Activated CD8-positive, alpha-beta T cell treated with anti-CD3 and anti-CD28 coated beads for 36 hours (primary cell): Measurements from ENCODE around the gene ZBTB22. TPM values are rescaled to one million over a fixed set of nuclear protein-coding genes. Genes with fewer than 3 reads are reported as not detected.
"Not testable (repeated sequence)": the region's sequence is repeated elsewhere in the genome, so short reads cannot be mapped to it uniquely, and the experiment has no call there.

Experiments
- ATAC-seq: fragments of 200-7000 bp; cut with Tn5 transposase; one replicate; pipeline ENCODE4 v1.10.0; 2021; ENCODE audit warnings: mild to moderate bottlenecking, moderate library complexity
- CTCF ChIA-PET: fragments of 350-600 bp; sonication (Branson Sonifier 250); formaldehyde crosslinking; loops from one replicate; lab custom pipeline; 2021; ENCODE audit warnings: antibody characterized with exemption; lab: Charles Lee
- POLR2A ChIA-PET: fragments of 350-600 bp; sonication (Branson Sonifier 250); formaldehyde crosslinking; loops from one replicate; lab custom pipeline; 2021; ENCODE audit warnings: antibody characterized with exemption; lab: Charles Lee
- DNase-seq: peaks from one replicate; pipeline ENCODE4 v3.0.0-alpha.2; 2020
- H3K27ac Mint-ChIP-seq: one replicate; pipeline ENCODE4 v1.8.0; 2021; ENCODE audit warnings: mild to moderate bottlenecking, mixed read lengths
- H3K27me3 Mint-ChIP-seq: one replicate; pipeline ENCODE4 v1.8.0; 2021; ENCODE audit warnings: mixed read lengths
- H3K36me3 Mint-ChIP-seq: one replicate; pipeline ENCODE4 v1.8.0; 2021; ENCODE audit warnings: low read depth, mixed read lengths
- H3K4me1 Mint-ChIP-seq: one replicate; pipeline ENCODE4 v1.8.0; 2021; ENCODE audit warnings: low read depth, mixed read lengths
- H3K4me3 Mint-ChIP-seq: one replicate; pipeline ENCODE4 v1.8.0; 2021; ENCODE audit warnings: mild to moderate bottlenecking, moderate library complexity, mixed read lengths
- H3K9me3 Mint-ChIP-seq: one replicate; pipeline ENCODE4 v1.8.0; 2021; ENCODE audit warnings: mixed read lengths
- intact Hi-C: fragments of 100-400 bp; cut with micrococcal nuclease; formaldehyde crosslinking; loops from one replicate; pipeline ENCODE4 v1.10.0; 2022
- total RNA-seq, 2 experiments: library from RNA; stranded (reverse); gene quantifications; one replicate each; pipeline ENCODE4 v1.2.3, GENCODE V29; 2021
- TF ChIP-seq, protein P1 (sequence below): fragments of 200-600 bp; IDR thresholded peaks from one replicate; pipeline ENCODE4 v1.8.0; 2022; ENCODE audit warnings: antibody characterized with exemption, mild to moderate bottlenecking

The ZBTB22 gene
- total RNA-seq, 2 experiments from 2014 or later = 7.2 to 7.5 TPM

DNA sequence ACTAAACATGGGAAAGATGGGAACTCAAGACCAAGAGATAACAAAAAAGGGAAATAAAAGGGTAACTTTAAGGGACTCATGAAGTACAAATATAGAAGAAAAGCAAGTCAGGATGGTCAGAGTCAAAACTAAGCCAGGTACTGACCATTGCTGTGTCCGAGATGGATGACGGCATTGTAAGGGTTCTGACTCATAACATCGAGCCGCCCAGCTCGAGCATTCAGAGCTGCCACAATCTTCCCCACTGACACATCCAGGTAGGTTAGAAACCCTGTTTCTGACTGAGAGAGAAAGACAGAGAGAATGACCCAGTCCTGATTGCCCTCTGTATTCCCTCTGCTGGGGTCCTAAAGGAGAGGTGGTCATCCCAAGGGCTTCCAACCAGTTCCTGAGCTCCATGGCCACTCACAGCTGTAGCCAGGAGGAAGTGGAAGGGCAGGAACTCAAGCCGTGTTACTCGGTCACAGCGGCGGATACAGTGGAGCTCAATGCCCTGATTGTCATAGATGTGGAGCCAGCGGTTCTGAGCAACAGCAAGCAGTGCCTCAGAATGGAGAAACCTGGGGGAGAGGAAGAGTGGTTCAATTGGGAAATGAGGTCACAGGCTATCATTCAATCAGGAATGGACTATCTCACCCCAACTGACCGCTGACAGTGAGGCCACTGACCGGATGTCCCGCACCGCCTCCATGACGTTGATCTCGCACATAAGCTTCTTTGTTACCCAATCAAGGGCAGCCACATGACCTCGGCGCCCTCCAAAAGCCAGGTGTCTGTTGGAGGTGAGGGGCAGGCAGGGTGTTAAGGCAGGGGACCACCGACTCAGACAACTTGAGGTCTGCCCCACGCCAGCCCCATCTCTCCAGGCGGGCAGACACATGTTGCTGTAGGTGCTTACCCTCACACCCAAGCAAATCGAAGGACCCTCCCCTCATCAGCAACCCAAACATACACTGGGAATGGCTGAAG, 30.3 kb downstream of the ZBTB22 start:
- intact Hi-C loops = no loop called here
- Mint-ChIP-seq H3K36me3 (peaks cover 49% of the 10 kb centered on the region), H3K9me3 (no peaks in the 10 kb centered on the region), H3K4me3 (peak overlapping the region; percentile 89), H3K4me1 (peaks cover 33% of the 10 kb centered on the region), H3K27me3 (no peaks in the 10 kb centered on the region), H3K27ac (peak overlapping the region; percentile 49)
- ATAC-seq (no peak), DNase-seq (no peak)
- ChIA-PET CTCF (interaction anchor here (1.3 to 4.6 kb wide), 2 partner anchors 9 to 15 kb away, joined by 4 to 35 read pairs; partner anchors contain the start of genes B3GALT4 and RPS18), POLR2A (interaction anchor here (4.7 to 13.9 kb wide), 4 partner anchors 9 to 25 kb away, joined by 29 to 261 read pairs (median 72); partner anchors contain the start of genes B3GALT4, RGL2, RPS18 and TAPBP)
- TF ChIP-seq, protein P1, sequence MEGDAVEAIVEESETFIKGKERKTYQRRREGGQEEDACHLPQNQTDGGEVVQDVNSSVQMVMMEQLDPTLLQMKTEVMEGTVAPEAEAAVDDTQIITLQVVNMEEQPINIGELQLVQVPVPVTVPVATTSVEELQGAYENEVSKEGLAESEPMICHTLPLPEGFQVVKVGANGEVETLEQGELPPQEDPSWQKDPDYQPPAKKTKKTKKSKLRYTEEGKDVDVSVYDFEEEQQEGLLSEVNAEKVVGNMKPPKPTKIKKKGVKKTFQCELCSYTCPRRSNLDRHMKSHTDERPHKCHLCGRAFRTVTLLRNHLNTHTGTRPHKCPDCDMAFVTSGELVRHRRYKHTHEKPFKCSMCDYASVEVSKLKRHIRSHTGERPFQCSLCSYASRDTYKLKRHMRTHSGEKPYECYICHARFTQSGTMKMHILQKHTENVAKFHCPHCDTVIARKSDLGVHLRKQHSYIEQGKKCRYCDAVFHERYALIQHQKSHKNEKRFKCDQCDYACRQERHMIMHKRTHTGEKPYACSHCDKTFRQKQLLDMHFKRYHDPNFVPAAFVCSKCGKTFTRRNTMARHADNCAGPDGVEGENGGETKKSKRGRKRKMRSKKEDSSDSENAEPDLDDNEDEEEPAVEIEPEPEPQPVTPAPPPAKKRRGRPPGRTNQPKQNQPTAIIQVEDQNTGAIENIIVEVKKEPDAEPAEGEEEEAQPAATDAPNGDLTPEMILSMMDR = no peak

DNA sequence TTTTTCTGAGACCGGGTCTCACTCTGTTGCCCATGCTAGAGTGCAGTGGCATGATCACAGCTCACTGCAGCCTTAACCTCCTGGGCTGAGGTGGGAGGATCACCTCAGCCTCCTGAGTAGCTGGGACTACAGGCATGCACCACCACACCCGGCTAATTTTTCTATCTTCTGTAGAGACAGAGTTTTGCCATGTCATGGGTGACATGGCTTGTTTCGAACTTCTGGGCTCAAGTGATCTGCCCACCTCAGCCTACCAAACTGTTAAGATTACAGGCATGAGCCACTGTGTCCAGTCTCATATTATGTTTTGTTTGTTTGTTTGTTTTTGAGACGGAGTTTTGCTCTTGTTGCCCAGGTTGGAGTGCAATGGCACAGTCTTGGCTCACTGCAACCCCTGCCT, 32.3 kb downstream of the ZBTB22 start:
- POLR2A ChIA-PET = interaction anchor here (1.1 kb wide), 1 partner anchor 16 kb away, joined by 3 read pairs; no protein-coding TSS in a partner anchor
- peaks cover 20% of the 10 kb centered on the region for H3K4me1 Mint-ChIP-seq
- H3K9me3 Mint-ChIP-seq, intact Hi-C loops, H3K27ac Mint-ChIP-seq, H3K4me3 Mint-ChIP-seq, DNase-seq, ATAC-seq, H3K27me3 Mint-ChIP-seq: not testable (repeated sequence)
- CTCF ChIA-PET = interaction anchor here (1.0 kb wide), 1 partner anchor 8 kb away, joined by 3 read pairs; the partner anchor contains the start of gene B3GALT4
- peaks cover 35% of the 10 kb centered on the region for H3K36me3 Mint-ChIP-seq

DNA sequence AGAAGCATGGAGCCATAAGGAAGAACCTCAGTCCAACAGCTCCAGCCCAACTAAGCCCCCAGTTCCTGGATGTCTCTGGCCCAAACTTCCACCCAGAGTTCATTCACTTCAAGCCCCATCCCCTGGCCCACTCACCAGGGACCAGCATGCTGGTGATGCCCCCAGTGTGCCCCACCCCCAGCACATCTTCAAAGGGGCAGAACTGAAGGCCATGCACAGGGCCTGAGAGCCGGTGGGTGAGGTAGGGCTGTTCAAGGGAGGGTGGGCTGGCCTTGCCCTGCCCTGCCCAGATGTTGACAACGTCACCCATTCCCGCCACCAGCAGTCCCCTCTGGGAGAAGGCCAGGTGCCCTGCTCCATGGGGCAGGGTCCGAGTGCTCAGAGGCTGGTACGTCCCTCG, 37.0 kb downstream of the ZBTB22 start:
- Mint-ChIP-seq H3K27ac (peak overlapping the region; percentile 53), H3K4me1 (peaks cover 24% of the 10 kb centered on the region), H3K36me3 (peaks cover 24% of the 10 kb centered on the region), H3K4me3 (no peak overlapping the region), H3K27me3 (no peaks in the 10 kb centered on the region), H3K9me3 (no peaks in the 10 kb centered on the region)
- TF ChIP-seq, protein P1 = no peak
- POLR2A ChIA-PET = interaction anchor here (1.5 to 9.5 kb wide), 2 partner anchors 8 to 13 kb away, joined by 11 to 261 read pairs; partner anchors contain the start of genes PFDN6, RGL2, RPS18 and VPS52
- ATAC-seq (no peak), DNase-seq (no peak)
- CTCF ChIA-PET = interaction anchor here (1.5 to 5.6 kb wide), 2 partner anchors 8 to 31 kb away, joined by 3 to 35 read pairs; partner anchors contain the start of genes PFDN6 and WDR46
- intact Hi-C loops = no loop called here

DNA sequence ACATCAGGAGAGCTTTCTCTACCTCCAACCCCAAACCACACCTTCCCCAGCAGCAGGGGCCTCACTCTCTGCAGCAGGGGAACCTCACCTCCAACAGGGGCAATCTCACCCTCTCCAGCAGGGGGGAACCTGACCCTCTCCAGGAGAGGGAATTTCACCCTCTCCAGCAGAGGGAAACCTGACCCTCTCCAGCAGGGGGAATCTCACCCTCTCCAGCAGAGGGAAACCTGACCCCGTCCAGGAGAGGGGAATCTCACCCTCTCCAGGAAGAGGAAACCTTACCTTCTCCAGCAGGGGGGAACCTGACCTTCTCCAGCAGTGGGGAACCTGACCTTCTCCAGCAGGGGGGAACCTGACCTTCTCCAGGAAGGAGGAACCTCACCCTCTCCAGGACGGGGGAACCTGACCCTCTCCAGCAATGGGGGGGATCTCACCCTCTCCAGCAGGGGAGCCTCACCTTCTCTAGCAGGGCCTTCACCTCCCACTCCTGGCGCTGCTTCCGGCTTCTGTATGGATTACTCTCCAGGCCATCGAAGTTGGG, 37.5 kb downstream of the ZBTB22 start:
- ChIA-PET CTCF (interaction anchor here (1.5 to 5.6 kb wide), 2 partner anchors 9 to 31 kb away, joined by 3 to 35 read pairs; partner anchors contain the start of genes PFDN6 and WDR46), POLR2A (interaction anchor here (9.5 kb wide), 1 partner anchor 13 kb away, joined by 261 read pairs; the partner anchor contains the start of genes PFDN6, RGL2 and WDR46)
- H3K27me3 Mint-ChIP-seq = no peaks in the 10 kb centered on the region
- intact Hi-C loops = no loop called here
- no peak for DNase-seq
- H3K9me3 Mint-ChIP-seq = no peaks in the 10 kb centered on the region
- H3K27ac Mint-ChIP-seq = peak overlapping the region; percentile 20
- peaks cover 29% of the 10 kb centered on the region for H3K36me3 Mint-ChIP-seq
- no peak overlapping the region for H3K4me3 Mint-ChIP-seq
- ATAC-seq = no peak
- H3K4me1 Mint-ChIP-seq = peaks cover 29% of the 10 kb centered on the region
- TF ChIP-seq, protein P1 = peak; percentile 19

GRCh38 chr6:33279257-33279695, 38.3 kb downstream of the ZBTB22 start:
- no peaks in the 10 kb centered on the region for H3K27me3 Mint-ChIP-seq
- H3K9me3 Mint-ChIP-seq = no peaks in the 10 kb centered on the region
- H3K4me1 Mint-ChIP-seq = peaks cover 36% of the 10 kb centered on the region
- ATAC-seq (no peak), DNase-seq (no peak)
- TF ChIP-seq, protein P1 = no peak
- no peak overlapping the region for H3K27ac Mint-ChIP-seq
- peaks cover 32% of the 10 kb centered on the region for H3K36me3 Mint-ChIP-seq
- intact Hi-C loops = no loop called here
- H3K4me3 Mint-ChIP-seq = no peak overlapping the region
- ChIA-PET POLR2A (interaction anchor here (1.2 to 9.5 kb wide), 2 partner anchors 14 to 29 kb away, joined by 3 to 261 read pairs; partner anchors contain the start of genes PFDN6, RGL2 and WDR46), CTCF (interaction anchor here (1.1 to 5.6 kb wide), 4 partner anchors 10 to 147 kb away, joined by 3 to 35 read pairs (median 8); partner anchors contain the start of genes PFDN6, RXRB, SLC39A7 and WDR46)
